Suprapubic skin (tissue), 4 donors: ENCODE data around the gene MMP19.

ENCODE experiments used
- POLR2A ChIP-seq, 2 donors: fragments of 450-650 bp; IDR thresholded peaks; one replicate each; pipeline ENCODE4 v1.6.1; 2017; ENCODE audit warnings: antibody characterized with exemption in 2 of 2, mild to moderate bottlenecking in 2 of 2, moderate library complexity in 2 of 2
- POLR2AphosphoS5 ChIP-seq, 3 donors: sonication (generic); formaldehyde crosslinking; IDR thresholded peaks; one replicate each; pipeline ENCODE4 v1.6.1; 2017; ENCODE audit warnings: antibody characterized with exemption in 3 of 3
- TF ChIP-seq, protein P1 (sequence below), 2 donors: fragments of 200-600 bp in 1 of 2; fragments of 450-650 bp in 1 of 2; sonication (generic) in 1 of 2; IDR thresholded peaks; one replicate each; pipeline ENCODE4 v1.5.1; 2016 to 2019; ENCODE audit warnings: antibody characterized with exemption in 2 of 2, mild to moderate bottlenecking in 1 of 2, moderate library complexity in 1 of 2

GRCh38 chr12:55844961-55845360, 2.2 kb upstream of the MMP19 start:
- TF ChIP-seq, protein P1, sequence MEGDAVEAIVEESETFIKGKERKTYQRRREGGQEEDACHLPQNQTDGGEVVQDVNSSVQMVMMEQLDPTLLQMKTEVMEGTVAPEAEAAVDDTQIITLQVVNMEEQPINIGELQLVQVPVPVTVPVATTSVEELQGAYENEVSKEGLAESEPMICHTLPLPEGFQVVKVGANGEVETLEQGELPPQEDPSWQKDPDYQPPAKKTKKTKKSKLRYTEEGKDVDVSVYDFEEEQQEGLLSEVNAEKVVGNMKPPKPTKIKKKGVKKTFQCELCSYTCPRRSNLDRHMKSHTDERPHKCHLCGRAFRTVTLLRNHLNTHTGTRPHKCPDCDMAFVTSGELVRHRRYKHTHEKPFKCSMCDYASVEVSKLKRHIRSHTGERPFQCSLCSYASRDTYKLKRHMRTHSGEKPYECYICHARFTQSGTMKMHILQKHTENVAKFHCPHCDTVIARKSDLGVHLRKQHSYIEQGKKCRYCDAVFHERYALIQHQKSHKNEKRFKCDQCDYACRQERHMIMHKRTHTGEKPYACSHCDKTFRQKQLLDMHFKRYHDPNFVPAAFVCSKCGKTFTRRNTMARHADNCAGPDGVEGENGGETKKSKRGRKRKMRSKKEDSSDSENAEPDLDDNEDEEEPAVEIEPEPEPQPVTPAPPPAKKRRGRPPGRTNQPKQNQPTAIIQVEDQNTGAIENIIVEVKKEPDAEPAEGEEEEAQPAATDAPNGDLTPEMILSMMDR (IDR thresholded peaks at IDR 0.05), result no peak
- TF ChIP-seq POLR2A (IDR thresholded peaks at IDR 0.05) (no peak), POLR2AphosphoS5 (IDR thresholded peaks at IDR 0.05) (no peak)
